Pancreas (tissue), 10 donors: Measurements from ENCODE around the gene ABTB1. TPM values are rescaled to one million over a fixed set of nuclear protein-coding genes. Genes with fewer than 3 reads are reported as not detected.

ENCODE experiments used
- ATAC-seq, 4 donors: fragments of 200-7000 bp; cut with Tn5 transposase; one replicate each; pipeline versions ENCODE4 v1.8.0 to v1.9.1; 2020; ENCODE audit warnings: mild to moderate bottlenecking in 4 of 4, moderate library complexity in 4 of 4
- DNase-seq, 6 donors: peaks; one replicate each; pipeline ENCODE4 v3.0.0-alpha.2; 2020
- FAIRE-seq: peaks from 2 replicates; lab custom pipeline; 2012; peaks lifted over from hg19 to GRCh38; lab: Jason Lieb, UNC
- H3K27ac ChIP-seq, 4 donors: fragments of 200-600 bp; sonication (generic); 1 replicate in 3 of 4; 2 replicates in 1 of 4; pipeline versions ENCODE4 v1.5.0 to v1.8.0; 2020
- H3K27me3 ChIP-seq, 4 donors: fragments of 200-600 bp; one replicate each; pipeline ENCODE4 v1.8.0; 2021
- H3K36me3 ChIP-seq, 3 donors: fragments of 200-600 bp; sonication (generic) in 1 of 3; one replicate each; pipeline versions ENCODE4 v1.5.0 to v1.8.0; 2020 to 2021
- H3K4me1 ChIP-seq, 3 donors: fragments of 200-600 bp; one replicate each; pipeline ENCODE4 v1.8.0; 2021
- H3K4me3 ChIP-seq, 4 donors: fragments of 200-600 bp; sonication (generic) in 2 of 4; one replicate each; pipeline versions ENCODE4 v1.5.0 to v1.8.0; 2020 to 2021
- H3K9me3 ChIP-seq, 4 donors: fragments of 200-600 bp; one replicate each; pipeline ENCODE4 v1.8.0; 2021
- WGBS, 2 donors: extraction: QIAGEN DNeasy Blood & Tissue Kit; methylation state at CpG; one replicate each; pipeline ENCODE4 v1.1.7; 2013; 5-methylcytosine and 5-hydroxymethylcytosine counted together
- intact Hi-C, 3 donors: fragments of 100-400 bp; cut with DNase I; formaldehyde crosslinking; loops; one replicate each; pipeline versions ENCODE4 v1.11.1 to v1.14.2; 2022
- polyA plus RNA-seq, 2 donors: library from polyadenylated mRNA; stranded (reverse); fragments of 200-250 nt; gene quantifications; one replicate each; pipeline ENCODE4 v1.2.3, GENCODE V29; 2013
- total RNA-seq, 6 donors: library from RNA; stranded (reverse); fragmentation: NEBNext Ultra II Directional in 4 of 6; extraction: Animal tissue kit (Norgen Biotek cat#: 25700) in 4 of 6; gene quantifications; one replicate each; pipeline versions ENCODE4 v1.2.1 to v1.2.4, GENCODE V29; 2021 to 2023
- TF ChIP-seq, protein P1 (sequence below), 4 donors: fragments of 200-600 bp; sonication (generic) in 3 of 4; IDR thresholded peaks; one replicate each; pipeline versions ENCODE4 v1.5.0 to v1.8.0; 2021; ENCODE audit warnings: antibody characterized with exemption in 4 of 4
- donor health status: healthy with polysubstance abuse.
- donor health status: DM: no; HTN: no; CAD: no; lungs with moderate emphysema.
- donor health status: DM: no; HTN: no; CAD: no.
- donor health status: control.
- donor health status: control.
- donor health status: Bipolar disorder and iron deficiency.
- donor health status: DM: yes; HTN: yes; CAD: no.
- donor health status: DM: no; HTN: no; CAD: no.
- donor health status: DM: no; HTN: no; CAD: no.
- donor health status: DM: yes; HTN: yes; CAD: no.

ABTB1 gene
- total and polyA plus RNA-seq, 8 donors: 7.6 to 60.7 (median 17.2) TPM

GRCh38 chr3:127714125-127714571, 41.4 kb downstream of the ABTB1 start:
- Histone ChIP-seq H3K4me3 (no peak overlapping the region), H3K36me3 (no peaks in the 10 kb centered on the region), H3K27me3 (no peaks in the 10 kb centered on the region), H3K4me1 (no peaks in the 10 kb centered on the region), H3K9me3 (no peaks in the 10 kb centered on the region), H3K27ac (no peak overlapping the region)
- intact Hi-C loops: no loop called here
- peak in 1 of 6 donors; percentile 39 for DNase-seq
- TF ChIP-seq, protein P1, sequence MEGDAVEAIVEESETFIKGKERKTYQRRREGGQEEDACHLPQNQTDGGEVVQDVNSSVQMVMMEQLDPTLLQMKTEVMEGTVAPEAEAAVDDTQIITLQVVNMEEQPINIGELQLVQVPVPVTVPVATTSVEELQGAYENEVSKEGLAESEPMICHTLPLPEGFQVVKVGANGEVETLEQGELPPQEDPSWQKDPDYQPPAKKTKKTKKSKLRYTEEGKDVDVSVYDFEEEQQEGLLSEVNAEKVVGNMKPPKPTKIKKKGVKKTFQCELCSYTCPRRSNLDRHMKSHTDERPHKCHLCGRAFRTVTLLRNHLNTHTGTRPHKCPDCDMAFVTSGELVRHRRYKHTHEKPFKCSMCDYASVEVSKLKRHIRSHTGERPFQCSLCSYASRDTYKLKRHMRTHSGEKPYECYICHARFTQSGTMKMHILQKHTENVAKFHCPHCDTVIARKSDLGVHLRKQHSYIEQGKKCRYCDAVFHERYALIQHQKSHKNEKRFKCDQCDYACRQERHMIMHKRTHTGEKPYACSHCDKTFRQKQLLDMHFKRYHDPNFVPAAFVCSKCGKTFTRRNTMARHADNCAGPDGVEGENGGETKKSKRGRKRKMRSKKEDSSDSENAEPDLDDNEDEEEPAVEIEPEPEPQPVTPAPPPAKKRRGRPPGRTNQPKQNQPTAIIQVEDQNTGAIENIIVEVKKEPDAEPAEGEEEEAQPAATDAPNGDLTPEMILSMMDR (IDR thresholded peaks at IDR 0.05): no peak
- ATAC-seq: no peak
- FAIRE-seq: no peak
- 65 to 68% methylated on average over 10 of the region's 10 CpGs for WGBS, 2 donors

DNA sequence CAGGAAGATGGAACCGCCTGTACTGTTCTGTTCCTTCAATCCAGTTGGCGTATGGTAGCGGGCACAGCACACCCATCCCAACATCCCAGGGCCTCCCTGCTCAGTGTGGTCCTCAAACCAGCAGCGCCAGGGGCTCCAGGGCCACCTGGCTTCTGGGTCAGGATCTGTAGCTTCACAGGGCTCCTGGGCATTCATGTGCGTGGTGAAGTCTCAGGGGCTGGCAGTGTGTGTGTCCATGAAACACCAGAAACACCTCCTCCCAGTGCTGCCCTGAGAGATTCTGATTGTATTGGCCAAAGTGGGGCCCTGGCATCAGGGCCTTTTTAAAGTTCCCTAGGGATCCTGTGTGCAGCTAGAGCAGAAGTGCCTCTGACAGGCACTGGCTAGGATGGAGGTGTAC, 42.1 kb downstream of the ABTB1 start:
- no peaks in the 10 kb centered on the region for H3K27me3 ChIP-seq
- H3K36me3 ChIP-seq: no peaks in the 10 kb centered on the region
- intact Hi-C loops: no loop called here
- H3K9me3 ChIP-seq: no peaks in the 10 kb centered on the region
- DNase-seq (peak in 1 of 6 donors; percentile 29), ATAC-seq (no peak), FAIRE-seq (no peak)
- WGBS, 2 donors: 82 to 89% methylated on average over 5 of the region's 5 CpGs
- no peak overlapping the region for H3K27ac ChIP-seq
- no peak overlapping the region for H3K4me3 ChIP-seq
- TF ChIP-seq, protein P1 (IDR thresholded peaks at IDR 0.05): no peak
- no peaks in the 10 kb centered on the region for H3K4me1 ChIP-seq

DNA sequence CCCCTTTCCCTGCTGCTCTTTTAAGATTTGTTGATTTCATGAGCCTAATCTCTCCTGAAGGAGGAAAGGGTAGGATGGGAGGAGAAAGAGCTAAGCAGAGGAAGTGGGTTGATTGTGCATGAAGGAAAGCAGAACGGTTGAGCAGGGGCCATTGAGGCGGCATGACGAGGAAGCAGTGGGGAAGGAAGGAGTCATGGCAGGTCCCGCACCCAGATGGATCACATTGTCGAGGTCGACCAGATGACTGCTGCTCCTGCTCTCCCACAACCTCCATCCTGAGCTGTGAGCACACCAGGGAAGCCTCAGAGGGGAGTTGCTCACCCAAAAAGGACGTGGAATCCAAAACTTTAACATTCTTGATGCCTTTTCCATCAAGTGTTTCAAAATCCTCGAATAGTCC, 42.8 kb downstream of the ABTB1 start:
- no peak for DNase-seq
- intact Hi-C loops: no loop called here

DNA sequence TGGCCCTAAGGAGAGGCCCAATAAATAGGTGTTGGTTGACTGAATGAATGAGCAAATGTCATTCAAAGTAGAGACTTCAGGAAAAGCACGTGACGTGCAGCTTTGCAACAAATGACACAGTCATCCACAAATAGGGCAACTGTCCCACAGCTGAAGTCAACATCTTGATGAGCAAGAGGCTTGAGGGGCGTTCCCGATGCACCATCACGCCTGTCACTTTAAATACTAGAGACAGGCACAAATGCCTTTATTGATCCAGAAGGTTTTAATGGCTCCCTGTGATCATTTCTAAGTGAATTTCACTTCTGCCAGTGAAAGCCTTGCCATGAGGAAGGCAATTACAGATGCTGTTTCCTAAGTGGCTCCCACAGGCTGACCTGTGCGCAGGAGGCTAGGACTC, 43.6 kb downstream of the ABTB1 start:
- 78 to 80% methylated on average over 6 of the region's 6 CpGs for WGBS, 2 donors

More for the DNA sequence above, 42.8 kb downstream of the ABTB1 start:
- Histone ChIP-seq H3K4me1 (no peaks in the 10 kb centered on the region), H3K9me3 (no peaks in the 10 kb centered on the region), H3K36me3 (no peaks in the 10 kb centered on the region), H3K27me3 (no peaks in the 10 kb centered on the region), H3K4me3 (no peak overlapping the region), H3K27ac (no peak overlapping the region)
- FAIRE-seq: no peak
- ATAC-seq: no peak
- TF ChIP-seq, protein P1 (IDR thresholded peaks at IDR 0.05): no peak
- 44 to 57% methylated on average over 8 of the region's 8 CpGs for WGBS, 2 donors

More for the DNA sequence above, 43.6 kb downstream of the ABTB1 start:
- Histone ChIP-seq H3K27me3 (no peaks in the 10 kb centered on the region), H3K36me3 (no peaks in the 10 kb centered on the region), H3K27ac (no peak overlapping the region), H3K4me3 (no peak overlapping the region), H3K9me3 (no peaks in the 10 kb centered on the region), H3K4me1 (no peaks in the 10 kb centered on the region)
- FAIRE-seq (no peak), ATAC-seq (no peak), DNase-seq (no peak)
- TF ChIP-seq, protein P1 (IDR thresholded peaks at IDR 0.05): no peak
- intact Hi-C loops: no loop called here
